Stimulated activated CD4-positive, alpha-beta T cell treated with anti-CD3 and anti-CD28 coated beads, TNF-alpha, amount 100 ng/mL, for 48 hours (primary cell): Measurements from ENCODE around the gene CLOCK.
"Not testable (repeated sequence)": the region's sequence is repeated elsewhere in the genome, so short reads cannot be mapped to it uniquely, and the experiment has no call there.

Experiments used
- DNase-seq, 3 donors: peaks; one replicate each; pipeline ENCODE4 v3.0.0-alpha.2; 2020; ENCODE audit warnings: low read depth in 3 of 3

The CLOCK gene

GRCh38 chr4:55546756-55547465 is at the start of gene CLOCK:
TSS of gene CLOCK (minus strand) at chr4:55546909. CDS start at chr4:55482785, 64,124 bp downstream.
- peak; percentile 64 to 73 (median 72) for DNase-seq

- no peak for DNase-seq
Observed at GRCh38 chr4:55592014-55592413, 45.3 kb upstream of the CLOCK start, which contains the start of gene PDCL2. TSS of gene PDCL2 (minus strand) at chr4:55592245. CDS start at chr4:55592109, 136 bp downstream.

GRCh38 chr4:55588160-55588559 is 41.5 kb upstream of the CLOCK start:
- DNase-seq, result no peak

- not testable (repeated sequence) for DNase-seq
Observed at GRCh38 chr4:55582773-55583172, 36.1 kb upstream of the CLOCK start.

GRCh38 chr4:55578341-55579010 is 31.8 kb upstream of the CLOCK start:
- DNase-seq, result no peak

DNA sequence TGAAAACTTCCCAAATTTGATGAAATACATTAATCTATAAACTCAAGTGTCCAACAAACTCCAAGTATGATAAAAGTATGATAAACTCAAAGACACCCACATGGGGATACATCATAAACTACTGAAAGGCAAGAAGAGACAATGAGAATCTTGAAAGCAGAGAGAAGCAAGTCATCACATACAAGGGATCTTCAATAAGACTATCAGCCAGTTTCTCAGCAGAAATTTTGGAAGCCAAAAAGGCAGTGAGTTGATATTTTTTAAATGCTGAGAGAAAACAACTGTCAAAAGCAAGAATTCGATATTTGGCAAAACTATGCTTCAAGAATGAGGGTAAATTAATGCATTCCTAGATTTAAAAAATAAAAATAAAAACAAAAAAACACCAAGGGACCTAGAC is 28.8 kb upstream of the CLOCK start:
- no peak for DNase-seq

DNA sequence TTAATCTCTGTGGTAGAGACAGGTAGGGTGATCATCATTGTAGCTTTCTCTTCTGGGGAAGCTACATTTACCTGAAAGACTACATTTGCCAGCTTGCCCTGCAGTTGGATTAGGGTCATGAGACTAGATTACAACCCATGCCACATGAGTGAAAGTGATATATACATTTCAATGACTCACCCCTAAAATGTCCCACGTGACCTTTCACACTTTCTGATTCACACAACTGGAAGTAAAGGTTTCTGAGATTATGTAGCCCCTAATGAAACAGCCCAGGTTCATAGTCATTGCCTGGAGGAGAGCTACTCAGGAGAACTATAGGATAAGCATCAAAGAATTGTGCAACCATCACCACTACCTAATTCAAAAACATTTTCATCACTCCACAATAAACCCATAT is 27.5 kb upstream of the CLOCK start:
- no peak for DNase-seq

- DNase-seq, result no peak
Observed at GRCh38 chr4:55571806-55572205, 25.1 kb upstream of the CLOCK start.

DNA sequence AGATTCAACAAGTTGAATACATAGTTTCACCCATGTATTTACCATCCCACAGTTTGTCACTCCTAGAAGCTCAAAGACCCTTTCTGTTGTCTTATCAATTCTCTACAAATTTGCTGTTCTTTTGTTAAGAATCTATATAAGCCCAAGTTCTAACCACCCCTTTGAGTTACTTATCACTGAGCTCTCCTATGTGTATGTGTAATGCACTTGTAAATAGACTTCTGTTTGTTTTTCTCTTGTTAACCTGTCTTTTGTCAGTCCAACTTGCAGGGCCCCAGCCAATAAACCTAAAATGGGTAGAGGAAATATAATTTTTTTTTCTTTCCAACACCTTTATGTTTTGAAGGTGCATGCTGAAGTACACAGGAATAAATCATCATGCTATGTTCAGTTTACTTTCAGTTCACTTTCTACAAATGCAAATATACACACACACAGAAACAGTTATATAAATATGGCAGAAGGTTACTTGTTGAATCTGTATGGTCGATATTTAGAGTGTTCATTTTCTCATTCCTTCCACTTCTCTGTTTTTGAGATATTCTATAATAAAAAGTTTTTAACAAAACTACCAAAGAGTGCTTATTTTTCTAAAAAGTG is 22.3 kb upstream of the CLOCK start:
- DNase-seq, result no peak

DNA sequence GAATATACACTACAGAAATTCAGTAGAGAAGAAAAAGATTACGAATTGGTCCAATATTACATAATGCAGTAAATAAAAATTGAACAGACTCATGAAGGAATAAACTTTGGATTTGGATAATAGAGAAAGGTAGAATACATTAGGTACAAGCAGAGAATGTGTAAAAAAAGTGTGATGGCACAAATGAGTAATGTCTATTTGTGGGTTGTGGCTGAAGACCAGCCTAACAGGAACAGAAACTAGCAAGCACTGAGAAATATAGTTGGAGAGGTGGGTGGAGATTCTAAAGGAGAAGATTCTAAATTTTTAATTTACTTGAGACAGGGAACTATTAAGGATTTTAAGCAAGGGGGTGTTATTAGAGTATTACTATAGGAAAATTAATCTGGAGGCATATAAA is 15.2 kb upstream of the CLOCK start:
- no peak for DNase-seq

GRCh38 chr4:55560096-55560495 is 13.4 kb upstream of the CLOCK start:
- no peak for DNase-seq

GRCh38 chr4:55554453-55555030 is 7.8 kb upstream of the CLOCK start:
- DNase-seq, result no peak

- no peak for DNase-seq
Observed at GRCh38 chr4:55553441-55554201, 6.9 kb upstream of the CLOCK start.

- DNase-seq, result not testable (repeated sequence)
Observed at GRCh38 chr4:55551964-55552363, 5.3 kb upstream of the CLOCK start.

DNA sequence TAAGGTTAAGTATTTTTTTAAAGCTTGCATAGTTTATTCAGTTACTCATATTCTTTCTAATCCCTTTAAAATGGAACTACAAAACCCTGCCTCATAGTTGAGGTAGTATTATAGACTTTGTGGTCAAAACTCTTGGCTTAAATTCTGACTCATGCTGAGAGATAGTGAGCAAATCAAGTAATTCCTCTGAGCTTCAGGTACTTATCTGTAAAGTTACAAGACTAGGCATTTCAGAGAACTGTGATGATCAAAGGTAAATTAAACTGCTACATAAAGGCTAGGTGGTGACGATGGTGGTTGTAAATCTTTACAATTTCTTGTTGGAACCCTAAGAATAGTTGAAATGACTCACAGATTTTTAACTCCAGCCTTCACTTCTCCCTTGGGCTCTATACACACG is 3.2 kb upstream of the CLOCK start:
- no peak for DNase-seq

- no peak for DNase-seq
Observed at GRCh38 chr4:55547918-55548317, 1.2 kb upstream of the CLOCK start.

- no peak for DNase-seq
Observed at GRCh38 chr4:55547466-55547770, 709 bp upstream of the CLOCK start.

- no peak for DNase-seq
Observed at GRCh38 chr4:55546506-55546755, 278 bp downstream of the CLOCK start.

DNA sequence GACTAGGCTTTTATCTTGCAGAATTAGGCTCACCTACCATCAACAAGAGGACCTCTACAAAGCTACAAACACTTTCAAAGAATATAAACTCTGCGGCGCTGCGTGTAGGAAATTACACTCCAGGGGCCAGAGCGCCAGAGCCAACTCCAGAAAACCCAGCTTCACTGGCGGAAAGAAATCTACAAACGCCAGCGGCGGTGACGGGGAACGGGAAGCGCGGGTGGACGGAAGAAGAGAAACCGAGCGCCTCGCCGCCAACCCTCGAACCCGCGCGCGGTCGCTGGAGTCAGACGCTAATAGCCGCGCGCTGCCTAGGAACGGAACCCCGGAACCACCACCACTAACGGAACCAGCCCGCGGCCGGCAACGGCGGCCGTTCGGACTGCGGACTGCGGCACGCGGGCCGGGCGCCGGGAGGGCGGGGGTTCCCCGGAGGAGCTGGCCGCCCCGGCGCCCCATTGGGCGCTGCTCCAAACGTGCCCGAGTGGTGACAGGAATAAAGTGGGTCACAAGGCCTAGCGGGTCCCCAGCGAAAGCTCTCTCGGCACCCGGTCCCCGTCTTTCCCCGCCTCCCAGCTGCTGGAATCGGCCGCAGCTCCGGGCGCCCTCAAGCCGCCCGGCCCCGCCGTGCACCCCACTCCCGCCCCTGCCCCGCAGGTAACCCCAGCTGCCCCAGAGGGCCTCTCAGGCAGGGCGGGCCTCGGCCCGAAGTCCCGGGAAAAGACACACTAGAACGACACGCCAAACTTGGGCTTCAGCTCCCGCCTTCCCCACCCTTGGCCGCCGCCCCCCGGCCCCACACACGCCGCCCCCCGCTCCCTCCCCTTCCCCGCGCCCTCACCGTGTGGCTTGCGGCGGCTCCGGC is 836 bp downstream of the CLOCK start:
- peak; percentile 24 to 41 (median 39) for DNase-seq

- no peak for DNase-seq
Observed at GRCh38 chr4:55545151-55545550, 1.6 kb downstream of the CLOCK start.

DNA sequence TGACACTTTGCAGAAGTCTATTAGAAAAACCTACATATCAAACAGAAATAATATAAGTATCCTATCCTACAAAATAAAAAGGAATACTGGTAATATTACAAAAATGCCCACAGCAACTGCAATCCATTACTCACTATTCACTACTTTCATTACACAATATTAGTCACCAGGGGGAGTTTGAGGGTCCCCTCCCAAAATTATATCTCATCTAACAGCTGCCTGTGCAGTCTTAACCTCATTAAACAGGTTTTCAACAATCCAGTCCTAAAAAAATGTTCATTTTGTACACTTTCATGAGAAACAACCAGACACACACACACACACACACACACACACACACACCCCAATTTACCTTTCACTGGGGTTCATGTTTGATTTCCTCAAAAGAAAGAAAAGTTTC is 2.9 kb downstream of the CLOCK start:
- DNase-seq, result no peak
